HFFc6 (cell line): Measurements from ENCODE around the gene EPS8L3. TPM values are rescaled to one million over a fixed set of nuclear protein-coding genes. Genes with fewer than 3 reads are reported as not detected.

ENCODE experiments used
- DNase-seq: peaks from one replicate; pipeline ENCODE4 v3.0.0-alpha.2; 2018
- H3K27ac Mint-ChIP-seq: 2 replicates; pipeline ENCODE4 v1.8.0; 2020; ENCODE audit warnings: mild to moderate bottlenecking, mixed read lengths
- H3K27me3 Mint-ChIP-seq: 2 replicates; pipeline ENCODE4 v1.8.0; 2021; ENCODE audit warnings: mild to moderate bottlenecking, moderate library complexity, mixed read lengths; ENCODE audit not compliant: insufficient read depth
- H3K36me3 Mint-ChIP-seq: 2 replicates; pipeline ENCODE4 v1.8.0; 2021; ENCODE audit warnings: low read depth, mixed read lengths
- H3K4me1 Mint-ChIP-seq: 2 replicates; pipeline ENCODE4 v1.8.0; 2020; ENCODE audit warnings: low read depth, mixed read lengths
- H3K4me3 Mint-ChIP-seq: 2 replicates; pipeline ENCODE4 v1.8.0; 2020; ENCODE audit warnings: mild to moderate bottlenecking, moderate library complexity, mixed read lengths
- H3K9me3 Mint-ChIP-seq: 2 replicates; pipeline ENCODE4 v1.8.0; 2020; ENCODE audit warnings: mild to moderate bottlenecking, mixed read lengths
- CTCF ChIP-seq: fragments of 200-600 bp; sonication (generic); IDR thresholded peaks from 2 replicates; pipeline ENCODE4 v1.5.0; 2021; ENCODE audit warnings: antibody characterized with exemption, mild to moderate bottlenecking
- total RNA-seq, 6 experiments: library from RNA; stranded (reverse); fragmentation: NEBNext Ultra II Directional; extraction: Animal tissue kit (Norgen Biotek cat#: 25700); gene quantifications; 2 replicates in 1 of 6; 3 replicates in 5 of 6; pipeline ENCODE4 v1.2.3, GENCODE V29; 2021

EPS8L3 gene
- total RNA-seq, 6 experiments from 2014 or later = not detected

- Mint-ChIP-seq H3K27ac (peak within 1 kb of the TSS; percentile 70), H3K4me3 (peak within 1 kb of the TSS; percentile 90), H3K9me3 (no peaks in the 10 kb centered on the region; the same call in 1 of the 2 replicates), H3K4me1 (peaks cover 13% of the 10 kb centered on the region), H3K27me3 (peaks cover 17% of the 10 kb centered on the region), H3K36me3 (peaks cover 14% of the 10 kb centered on the region)
- no peak for DNase-seq
- TF ChIP-seq CTCF = no peak
Measured at GRCh38 chr1:109740615-109741373, 22.9 kb downstream of the EPS8L3 start, which contains the start of gene GSTM3. GSTM3 (minus strand) TSS chr1:109741038; CDS start chr1:109740287, 751 bp downstream.

GRCh38 chr1:109739738-109740614 lies 23.7 kb downstream of the EPS8L3 start:
- Mint-ChIP-seq H3K4me1 (peaks cover 13% of the 10 kb centered on the region), H3K36me3 (peaks cover 14% of the 10 kb centered on the region), H3K9me3 (no peaks in the 10 kb centered on the region; the same call in 1 of the 2 replicates), H3K27me3 (peaks cover 12% of the 10 kb centered on the region), H3K27ac (peak overlapping the region; percentile 70), H3K4me3 (peak overlapping the region; percentile 90)
- peak; percentile 42 for DNase-seq
- TF ChIP-seq CTCF = no peak

GRCh38 chr1:109733236-109733870 lies 30.4 kb downstream of the EPS8L3 start:
- H3K9me3 Mint-ChIP-seq = no peaks in the 10 kb centered on the region
- peaks cover 14% of the 10 kb centered on the region for H3K36me3 Mint-ChIP-seq
- no peak overlapping the region for H3K27ac Mint-ChIP-seq
- no peak for TF ChIP-seq CTCF
- no peak overlapping the region for H3K4me3 Mint-ChIP-seq
- no peaks in the 10 kb centered on the region for H3K4me1 Mint-ChIP-seq
- no peak for DNase-seq
- peaks cover 2% of the 10 kb centered on the region for H3K27me3 Mint-ChIP-seq

GRCh38 chr1:109732390-109732881 lies 31.3 kb downstream of the EPS8L3 start:
- peaks cover 11% of the 10 kb centered on the region for H3K36me3 Mint-ChIP-seq
- DNase-seq = no peak
- no peak overlapping the region for H3K27ac Mint-ChIP-seq
- no peak overlapping the region for H3K4me3 Mint-ChIP-seq
- no peak for TF ChIP-seq CTCF
- H3K9me3 Mint-ChIP-seq = no peaks in the 10 kb centered on the region
- no peaks in the 10 kb centered on the region for H3K4me1 Mint-ChIP-seq
- H3K27me3 Mint-ChIP-seq = peaks cover 4% of the 10 kb centered on the region

GRCh38 chr1:109730666-109731065 lies 33.1 kb downstream of the EPS8L3 start:
- no peak for DNase-seq
- Mint-ChIP-seq H3K27ac (no peak overlapping the region), H3K27me3 (peaks cover 6% of the 10 kb centered on the region), H3K36me3 (0 out of 2 replicates have a peak, but pooled peaks cover 5% of the 10 kb centered on the region), H3K4me3 (no peak overlapping the region), H3K4me1 (peaks cover 5% of the 10 kb centered on the region), H3K9me3 (no peaks in the 10 kb centered on the region)
- TF ChIP-seq CTCF = no peak
